H7 (cell line): ENCODE data around the gene EFHC2. TPM values are rescaled to one million over a fixed set of nuclear protein-coding genes. Genes with fewer than 3 reads are reported as not detected.
"Not testable (repeated sequence)": the region's sequence is repeated elsewhere in the genome, so short reads cannot be mapped to it uniquely, and the experiment has no call there.

Experiments used
- DNase-seq: peaks from one replicate; pipeline ENCODE4 v3.0.0; 2012
- H3K27me3 ChIP-seq: 2 replicates; pipeline ENCODE4 v1.6.0; 2011; ENCODE audit warnings: mild to moderate bottlenecking, low read length; ENCODE audit not compliant: control insufficient read depth, insufficient read depth
- H3K36me3 ChIP-seq: replicated peaks from 2 replicates; pipeline ENCODE4 v1.5.1; 2011; ENCODE audit warnings: low read length; ENCODE audit not compliant: control insufficient read depth, insufficient read depth
- H3K4me3 ChIP-seq: 2 replicates; pipeline ENCODE4 v1.5.1; 2011; ENCODE audit warnings: low read depth, mild to moderate bottlenecking, control low read depth, low read length, moderate library complexity; ENCODE audit not compliant: insufficient read depth
- total RNA-seq: library from RNA; depleted of rRNA; stranded (reverse); fragments of >200 nt; shearing (Covaris generic); gene quantifications from 2 replicates; pipeline ENCODE4 v1.2.3, GENCODE V29; 2014

EFHC2 gene
- total RNA-seq, 1 experiment from 2014 or later = 0.69 TPM

DNA sequence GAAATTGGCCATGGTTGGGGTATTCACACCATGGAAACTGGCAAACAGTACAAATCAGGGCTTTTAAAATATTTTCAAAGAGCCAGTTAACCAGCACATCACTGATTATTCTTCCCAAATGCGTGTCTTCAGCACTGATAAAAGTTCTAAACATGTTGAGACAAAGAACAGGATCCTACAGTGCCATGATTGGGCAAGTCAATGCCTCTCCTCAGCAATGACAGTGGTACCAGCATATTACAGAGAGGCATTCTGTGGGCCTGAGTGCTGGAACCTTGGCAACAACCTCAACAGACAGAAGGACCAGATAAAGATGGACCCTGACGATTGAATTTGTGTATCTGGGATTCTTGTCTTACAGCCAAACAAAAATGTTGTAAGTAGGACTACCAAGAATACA is 108.9 kb downstream of the EFHC2 start:
- H3K36me3 ChIP-seq = no peaks in the 10 kb centered on the region
- no peaks in the 10 kb centered on the region for H3K27me3 ChIP-seq
- no peak overlapping the region for H3K4me3 ChIP-seq
- DNase-seq = no peak

DNA sequence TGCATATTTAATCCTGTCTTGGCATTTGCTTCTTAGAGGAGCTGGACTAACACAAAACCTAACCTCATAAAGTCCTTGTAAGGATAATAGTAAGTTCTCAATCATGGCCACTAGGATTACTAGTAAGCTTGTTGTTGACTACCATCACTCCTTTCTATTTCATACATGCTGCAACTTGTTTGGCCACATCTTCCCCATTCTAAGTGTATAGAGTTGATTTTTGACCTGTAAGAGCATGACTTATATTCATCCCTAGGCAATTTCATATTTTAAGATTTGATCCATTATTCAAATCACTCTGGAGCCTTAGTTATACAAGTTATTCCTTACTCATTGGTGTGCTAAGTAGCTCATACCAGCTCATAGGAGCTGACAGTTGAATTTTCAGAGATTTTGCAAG is 109.4 kb downstream of the EFHC2 start:
- no peaks in the 10 kb centered on the region for H3K27me3 ChIP-seq
- no peak overlapping the region for H3K4me3 ChIP-seq
- H3K36me3 ChIP-seq = no peaks in the 10 kb centered on the region
- no peak for DNase-seq

GRCh38 chrX:44232081-44232480 is 111.4 kb downstream of the EFHC2 start:
- H3K4me3 ChIP-seq = no peak overlapping the region
- DNase-seq = no peak
- H3K27me3 ChIP-seq = no peaks in the 10 kb centered on the region
- H3K36me3 ChIP-seq = no peaks in the 10 kb centered on the region

- DNase-seq = no peak
- H3K36me3 ChIP-seq = no peaks in the 10 kb centered on the region
- H3K4me3 ChIP-seq = no peak overlapping the region
- no peaks in the 10 kb centered on the region for H3K27me3 ChIP-seq
Measured at GRCh38 chrX:44228621-44229020, 114.9 kb downstream of the EFHC2 start.

DNA sequence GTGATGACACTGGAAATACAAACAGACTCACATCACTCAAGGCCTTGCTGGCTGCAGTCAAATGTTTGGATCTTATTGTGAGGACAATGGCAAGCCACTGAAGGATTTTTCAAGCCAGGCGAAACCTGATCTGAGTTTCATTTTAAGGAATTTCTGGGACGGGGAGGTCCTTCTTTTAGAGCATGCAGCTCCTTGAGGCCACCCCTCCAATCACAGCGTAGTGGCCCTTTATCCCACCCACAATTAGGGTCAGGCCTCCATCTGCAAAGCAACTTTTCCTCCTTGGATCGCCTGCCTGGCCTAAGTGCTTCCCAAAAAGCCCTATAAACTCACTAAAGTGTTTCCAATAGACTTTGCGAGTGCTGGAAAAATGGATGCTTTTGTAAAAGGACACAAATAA is 115.5 kb downstream of the EFHC2 start:
- no peaks in the 10 kb centered on the region for H3K27me3 ChIP-seq
- no peak overlapping the region for H3K4me3 ChIP-seq
- no peaks in the 10 kb centered on the region for H3K36me3 ChIP-seq
- no peak for DNase-seq

- Histone ChIP-seq H3K4me3 (no peak overlapping the region), H3K27me3 (no peaks in the 10 kb centered on the region), H3K36me3 (no peaks in the 10 kb centered on the region)
- no peak for DNase-seq
Measured at GRCh38 chrX:44225667-44226066, 117.8 kb downstream of the EFHC2 start.

- no peak for DNase-seq
- no peak overlapping the region for H3K4me3 ChIP-seq
- no peaks in the 10 kb centered on the region for H3K27me3 ChIP-seq
- H3K36me3 ChIP-seq = no peaks in the 10 kb centered on the region
Measured at GRCh38 chrX:44224760-44225159, 118.7 kb downstream of the EFHC2 start.

- no peak for DNase-seq
- Histone ChIP-seq H3K36me3 (no peaks in the 10 kb centered on the region), H3K27me3 (no peaks in the 10 kb centered on the region), H3K4me3 (no peak overlapping the region)
Measured at GRCh38 chrX:44223150-44223549, 120.3 kb downstream of the EFHC2 start.

GRCh38 chrX:44218465-44218864 is 125.0 kb downstream of the EFHC2 start:
- Histone ChIP-seq H3K4me3 (no peak overlapping the region), H3K36me3 (no peaks in the 10 kb centered on the region), H3K27me3 (no peaks in the 10 kb centered on the region)
- DNase-seq = no peak

GRCh38 chrX:44216171-44216570 is 127.3 kb downstream of the EFHC2 start:
- no peaks in the 10 kb centered on the region for H3K27me3 ChIP-seq
- no peak for DNase-seq
- no peaks in the 10 kb centered on the region for H3K36me3 ChIP-seq

DNA sequence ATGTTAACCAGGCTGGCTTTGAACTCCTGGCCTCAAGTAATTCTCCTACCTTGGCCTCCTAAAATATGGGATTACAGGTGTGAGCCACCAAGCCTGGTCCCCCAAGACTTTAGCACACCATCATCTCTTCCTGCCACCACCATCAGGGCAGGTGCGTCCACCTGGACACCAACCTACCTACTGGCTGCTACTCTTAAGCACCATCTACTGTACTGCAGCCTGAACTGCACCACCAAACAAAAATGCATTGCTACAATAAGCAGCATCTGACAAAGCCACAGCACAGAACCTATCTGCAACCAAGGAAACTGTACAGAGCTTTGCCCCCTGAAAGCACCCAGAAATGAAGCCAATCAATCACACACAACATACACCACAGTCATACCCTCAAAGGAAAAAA is 139.7 kb downstream of the EFHC2 start:
- H3K36me3 ChIP-seq = no peaks in the 10 kb centered on the region
- DNase-seq = no peak
- no peak overlapping the region for H3K4me3 ChIP-seq
- H3K27me3 ChIP-seq = no peaks in the 10 kb centered on the region

More at GRCh38 chrX:44216171-44216570, 127.3 kb downstream of the EFHC2 start:
- H3K4me3 ChIP-seq = no peak overlapping the region

DNA sequence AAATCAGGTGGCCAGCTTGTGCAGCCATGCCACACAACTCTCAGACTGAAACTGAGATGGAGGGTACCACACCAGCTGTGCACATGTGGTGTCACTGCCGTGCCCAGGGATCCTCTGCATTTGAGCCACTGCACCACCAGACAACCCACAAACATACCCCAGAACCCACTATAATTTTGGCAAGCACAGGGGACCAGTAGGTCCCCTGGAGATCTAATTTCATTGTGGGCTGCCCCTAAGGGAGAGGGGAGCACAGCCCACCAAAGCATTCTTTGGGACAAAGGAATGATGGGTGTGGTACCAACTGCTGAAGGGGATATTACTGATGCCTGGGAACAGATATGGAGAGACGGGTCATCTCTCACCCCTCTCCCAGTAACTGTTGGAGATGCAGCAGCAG is 140.9 kb downstream of the EFHC2 start:
- no peaks in the 10 kb centered on the region for H3K27me3 ChIP-seq
- no peak overlapping the region for H3K4me3 ChIP-seq
- H3K36me3 ChIP-seq = no peaks in the 10 kb centered on the region
- no peak for DNase-seq

GRCh38 chrX:44189116-44189515 is 154.4 kb downstream of the EFHC2 start:
- Histone ChIP-seq H3K36me3 (no peaks in the 10 kb centered on the region), H3K27me3 (no peaks in the 10 kb centered on the region), H3K4me3 (no peak overlapping the region)
- no peak for DNase-seq

DNA sequence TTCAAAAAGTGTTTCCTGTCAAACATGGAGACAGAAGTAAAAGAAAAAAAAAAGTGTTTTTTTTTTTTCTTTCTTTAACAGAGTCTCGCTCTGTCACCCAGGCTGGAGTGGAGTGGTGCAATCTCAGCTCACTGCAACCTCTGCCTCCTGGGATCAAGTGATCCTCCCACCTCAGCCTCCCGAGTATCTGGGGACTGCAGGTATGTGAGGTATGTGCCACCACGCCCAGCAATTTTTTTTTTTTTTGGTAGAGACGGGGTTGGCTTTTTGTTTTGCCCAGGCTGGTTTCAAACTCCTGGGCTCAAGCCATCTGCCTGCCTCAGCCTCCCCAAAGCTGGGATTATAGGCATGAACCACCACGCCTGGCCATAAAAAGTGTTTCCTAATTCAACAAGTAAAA is 155.6 kb downstream of the EFHC2 start:
- H3K27me3 ChIP-seq, H3K4me3 ChIP-seq, H3K36me3 ChIP-seq, DNase-seq: not testable (repeated sequence)

- no peaks in the 10 kb centered on the region for H3K36me3 ChIP-seq
- no peaks in the 10 kb centered on the region for H3K27me3 ChIP-seq
- H3K4me3 ChIP-seq = no peak overlapping the region
- no peak for DNase-seq
Measured at GRCh38 chrX:44183329-44183728, 160.1 kb downstream of the EFHC2 start.

- Histone ChIP-seq H3K36me3 (no peaks in the 10 kb centered on the region), H3K27me3 (no peaks in the 10 kb centered on the region), H3K4me3 (no peak overlapping the region)
- DNase-seq = no peak
Measured at GRCh38 chrX:44178274-44179053, 165.0 kb downstream of the EFHC2 start.
